Liver (tissue), 9 donors: ENCODE results near the gene PARD3. TPM values are rescaled to one million over a fixed set of nuclear protein-coding genes. Genes with fewer than 3 reads are reported as not detected.

Source experiments
- DNase-seq: peaks from one replicate; pipeline ENCODE4 v3.0.0-alpha.2; 2017; ENCODE audit warnings: low spot score
- H3K27ac ChIP-seq, 2 donors: one replicate each; pipeline ENCODE4 v1.7.0; 2013; ENCODE audit warnings: inconsistent platforms in 2 of 2, low read length in 2 of 2, control low read depth in 1 of 2, low read depth in 1 of 2, mild to moderate bottlenecking in 1 of 2
- H3K27me3 ChIP-seq, 4 donors: one replicate each; pipeline versions ENCODE4 v1.6.1 to v1.7.0; 2013; ENCODE audit warnings: low read length in 3 of 4, inconsistent platforms in 1 of 4, mild to moderate bottlenecking in 1 of 4, moderate library complexity in 1 of 4; ENCODE audit not compliant: control insufficient read depth in 4 of 4, insufficient read depth in 4 of 4
- H3K36me3 ChIP-seq, 4 donors: one replicate each; pipeline versions ENCODE4 v1.6.1 to v1.7.0; 2013; ENCODE audit warnings: low read length in 3 of 4, mild to moderate bottlenecking in 3 of 4, low read depth in 1 of 4, moderate library complexity in 1 of 4; ENCODE audit not compliant: control insufficient read depth in 4 of 4, insufficient read depth in 3 of 4
- H3K4me1 ChIP-seq, 4 donors: one replicate each; pipeline versions ENCODE4 v1.6.1 to v1.7.0; 2013; ENCODE audit warnings: low read length in 3 of 4, mild to moderate bottlenecking in 3 of 4, moderate library complexity in 1 of 4; ENCODE audit not compliant: control insufficient read depth in 4 of 4, insufficient read depth in 4 of 4
- H3K4me3 ChIP-seq, 3 donors: one replicate each; pipeline versions ENCODE4 v1.6.1 to v1.7.0; 2013; ENCODE audit warnings: low read length in 3 of 3, control low read depth in 1 of 3, low read depth in 1 of 3, mild to moderate bottlenecking in 1 of 3
- H3K9ac ChIP-seq, 2 donors: one replicate each; pipeline ENCODE4 v1.7.0; 2013; ENCODE audit warnings: low read length in 2 of 2, mild to moderate bottlenecking in 2 of 2, moderate library complexity in 2 of 2, control low read depth in 1 of 2, low read depth in 1 of 2
- H3K9me3 ChIP-seq, 4 donors: one replicate each; pipeline versions ENCODE4 v1.6.1 to v1.7.0; 2013; ENCODE audit warnings: low read length in 3 of 4; ENCODE audit not compliant: control insufficient read depth in 4 of 4
- ATF3 ChIP-seq: IDR thresholded peaks from 2 replicates; pipeline ENCODE4 v1.6.1; 2016; ENCODE audit warnings: antibody characterized with exemption
- CTCF ChIP-seq: fragments of 150-350 bp; IDR thresholded peaks from 2 replicates; pipeline ENCODE4 v1.5.1; 2017; ENCODE audit warnings: improper control_type of control experiment, low read depth, low read length; ENCODE audit not compliant: missing input control
- EGR1 ChIP-seq, 2 donors: IDR thresholded peaks; 2 replicates each; pipeline ENCODE4 v1.6.1; 2016 to 2018; ENCODE audit warnings: antibody characterized with exemption in 2 of 2, low read depth in 2 of 2
- FOXA1 ChIP-seq: IDR thresholded peaks from 2 replicates; pipeline ENCODE4 v1.6.1; 2016; ENCODE audit warnings: antibody characterized with exemption
- FOXA2 ChIP-seq: IDR thresholded peaks from 2 replicates; pipeline ENCODE4 v1.6.1; 2016; ENCODE audit warnings: antibody characterized with exemption
- GABPA ChIP-seq, 2 donors: IDR thresholded peaks in 1 of 2; conservative IDR thresholded peaks in 1 of 2; 2 replicates each; pipeline ENCODE4 v1.6.1; 2016; ENCODE audit warnings: antibody characterized with exemption in 2 of 2, mild to moderate bottlenecking in 1 of 2, moderate library complexity in 1 of 2
- HNF4A ChIP-seq, 2 donors: conservative IDR thresholded peaks; 2 replicates each; pipeline ENCODE4 v1.6.1; 2016; ENCODE audit warnings: antibody characterized with exemption in 2 of 2, mild to moderate bottlenecking in 2 of 2
- HNF4G ChIP-seq: IDR thresholded peaks from 2 replicates; pipeline ENCODE4 v1.6.1; 2016; ENCODE audit warnings: antibody characterized with exemption
- JUND ChIP-seq, 2 donors: IDR thresholded peaks; 2 replicates each; pipeline ENCODE4 v1.6.1; 2016; ENCODE audit warnings: antibody characterized with exemption in 2 of 2
- MAX ChIP-seq: IDR thresholded peaks from 2 replicates; pipeline ENCODE4 v1.6.1; 2016; ENCODE audit warnings: antibody characterized with exemption
- NR2F2 ChIP-seq: IDR thresholded peaks from 2 replicates; pipeline ENCODE4 v1.6.1; 2016; ENCODE audit warnings: antibody characterized with exemption
- RAD21 ChIP-seq, 2 donors: IDR thresholded peaks; 2 replicates each; pipeline ENCODE4 v1.6.1; 2016; ENCODE audit warnings: antibody characterized with exemption in 2 of 2, mild to moderate bottlenecking in 2 of 2
- REST ChIP-seq: IDR thresholded peaks from 2 replicates; pipeline ENCODE4 v1.6.1; 2016; ENCODE audit warnings: antibody characterized with exemption, mild to moderate bottlenecking
- RXRA ChIP-seq, 2 donors: IDR thresholded peaks; 2 replicates each; pipeline ENCODE4 v1.6.1; 2017 to 2018; ENCODE audit warnings: antibody characterized with exemption in 2 of 2, mild to moderate bottlenecking in 1 of 2
- SP1 ChIP-seq: IDR thresholded peaks from 2 replicates; pipeline ENCODE4 v1.6.1; 2018; ENCODE audit warnings: antibody characterized with exemption, mild to moderate bottlenecking
- TAF1 ChIP-seq: conservative IDR thresholded peaks from 2 replicates; pipeline ENCODE4 v1.6.1; 2016; ENCODE audit warnings: antibody characterized with exemption, mild to moderate bottlenecking
- YY1 ChIP-seq: IDR thresholded peaks from 2 replicates; pipeline ENCODE4 v1.6.1; 2016; ENCODE audit warnings: antibody characterized with exemption, mild to moderate bottlenecking
- ZBTB33 ChIP-seq: IDR thresholded peaks from 2 replicates; pipeline ENCODE4 v1.6.1; 2016; ENCODE audit warnings: antibody characterized with exemption
- WGBS: extraction: QIAGEN DNeasy Blood & Tissue Kit; methylation state at CpG from one replicate; pipeline ENCODE4 v1.1.7; 2013; 5-methylcytosine and 5-hydroxymethylcytosine counted together
- polyA plus RNA-seq, 2 donors: library from polyadenylated mRNA; stranded (reverse) in 1 of 2; unstranded in 1 of 2; fragments of 200-250 nt in 1 of 2; fragments of >200 nt in 1 of 2; fragmentation: Nextera tagmentation in 1 of 2; extraction: Ambion mirVana in 1 of 2; gene quantifications; one replicate each; pipeline versions ENCODE4 v1.2.1 to v1.2.3, GENCODE V29; 2013 to 2015
- total RNA-seq, 2 donors: library from RNA; depleted of rRNA; stranded (reverse); fragments of >200 nt; gene quantifications; one replicate each; pipeline ENCODE4 v1.2.3, GENCODE V29; 2014
- donor health status: healthy.
- donor health status: healthy.
- donor health status: healthy.
- donor health status: healthy.
- donor health status: healthy.

Gene PARD3
- total and polyA plus RNA-seq, 4 donors = 12.3 to 43.8 (median 13.5) TPM

- WGBS = 97% methylated on average over 2 of the region's 2 CpGs
- H3K27me3 ChIP-seq = no peaks in the 10 kb centered on the region
- TF ChIP-seq ZBTB33 = no peak
- TF ChIP-seq FOXA1 = no peak
- TF ChIP-seq RAD21 (IDR thresholded peaks at IDR 0.05) = no peak
- TF ChIP-seq NR2F2 = no peak
- no peak for TF ChIP-seq RXRA (IDR thresholded peaks at IDR 0.05)
- TF ChIP-seq SP1 = no peak
- no peak for TF ChIP-seq GABPA (IDR thresholded peaks at IDR 0.05 in 1 of 2, conservative IDR thresholded peaks at IDR 0.05 in 1 of 2)
- no peak for TF ChIP-seq TAF1
- TF ChIP-seq HNF4G = no peak
- TF ChIP-seq CTCF = no peak
- TF ChIP-seq JUND (IDR thresholded peaks at IDR 0.05) = no peak
- TF ChIP-seq REST = no peak
- TF ChIP-seq MAX = no peak
- TF ChIP-seq EGR1 (IDR thresholded peaks at IDR 0.05; ENCODE audit: low read depth in 2 of 2) = no peak
- TF ChIP-seq ATF3 = no peak
- TF ChIP-seq YY1 = no peak
- TF ChIP-seq HNF4A (conservative IDR thresholded peaks at IDR 0.05) = no peak
- no peak for TF ChIP-seq FOXA2
These were observed 244.2 kb downstream of the PARD3 start for GRCh38 chr10:34570887-34571286.

More at GRCh38 chr10:34570887-34571286, 244.2 kb downstream of the PARD3 start:
- Histone ChIP-seq H3K4me3 (no peak overlapping the region), H3K4me1 (peaks cover 2 to 8% (median 6%) of the 10 kb centered on the region in 4 donors), H3K9ac (no peak overlapping the region), H3K36me3 (no peaks in the 10 kb centered on the region), H3K9me3 (no peaks in the 10 kb centered on the region), H3K27ac (no peak overlapping the region)
- DNase-seq = no peak
